CD4-positive, alpha-beta T cell treated with Interleukin-10 for 1 hour (primary cell): Measurements from ENCODE around the gene DHH.

Source experiments
- DNase-seq: peaks from one replicate; pipeline ENCODE4 v3.0.0-alpha.2; 2020

Gene DHH

DNA sequence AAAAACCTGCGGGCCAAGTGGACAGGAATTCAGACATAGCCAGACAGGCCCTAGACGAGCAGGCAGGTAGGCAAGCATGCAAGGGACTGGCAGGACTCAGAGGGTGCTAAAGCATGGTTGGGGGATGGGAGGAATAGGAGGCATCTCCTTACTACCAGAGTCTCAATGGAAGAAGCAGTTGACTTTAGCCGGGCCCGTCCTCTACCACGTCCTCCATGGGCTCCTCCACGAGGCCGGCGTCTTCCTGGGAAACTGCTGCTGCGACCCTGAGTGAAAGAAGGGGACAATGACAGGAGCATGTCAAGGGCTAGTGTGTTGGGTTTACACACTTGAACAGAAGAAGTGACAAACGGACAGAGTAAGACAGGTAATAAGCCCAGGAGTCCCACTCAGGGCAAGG is 45.6 kb downstream of the DHH start:
- no peak for DNase-seq

GRCh38 chr12:49046129-49046895 is 48.3 kb downstream of the DHH start:
- no peak for DNase-seq

GRCh38 chr12:49044660-49045059 is 49.9 kb downstream of the DHH start:
- no peak for DNase-seq

DNA sequence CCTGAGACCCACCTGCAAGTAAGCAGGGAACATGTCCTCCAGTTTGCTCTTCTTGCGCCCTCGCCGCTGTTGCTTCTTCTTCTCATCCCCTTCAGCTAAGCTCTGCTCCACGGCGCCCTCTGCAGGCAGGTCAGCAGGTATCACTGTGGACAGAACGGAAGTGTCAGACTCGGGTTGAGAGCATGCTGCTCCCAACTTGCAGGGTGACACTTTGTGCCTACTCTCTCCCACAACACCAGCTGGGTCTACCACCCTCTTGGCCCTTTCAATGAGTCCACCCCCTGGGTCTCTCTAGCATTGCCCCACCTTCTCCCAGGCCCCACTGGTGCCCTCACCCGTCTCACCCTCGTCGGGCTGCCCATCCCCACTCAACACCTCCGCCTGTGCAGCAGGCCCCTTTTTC is 50.7 kb downstream of the DHH start:
- DNase-seq, result peak; percentile 85

DNA sequence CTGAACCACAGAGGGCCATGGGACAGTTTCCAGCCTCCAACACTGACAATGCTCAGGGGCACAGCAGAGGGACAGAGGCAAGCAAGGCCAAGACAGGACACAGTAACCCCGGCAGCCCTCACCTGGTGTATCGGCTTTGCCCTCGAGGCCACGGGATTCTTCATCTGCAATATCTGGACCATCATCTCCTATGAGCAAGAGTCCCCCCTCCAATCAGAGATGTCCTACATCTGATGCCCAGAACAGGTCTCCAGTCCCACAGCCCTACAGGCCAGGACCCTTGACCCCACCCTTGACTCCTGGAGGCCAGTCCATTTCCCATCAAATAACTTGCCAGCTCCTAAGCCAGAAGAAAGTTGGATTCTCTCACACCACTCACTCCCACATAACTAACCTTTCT is 51.4 kb downstream of the DHH start:
- DNase-seq, result no peak

GRCh38 chr12:49041881-49042484 is 52.6 kb downstream of the DHH start:
- DNase-seq, result no peak

DNA sequence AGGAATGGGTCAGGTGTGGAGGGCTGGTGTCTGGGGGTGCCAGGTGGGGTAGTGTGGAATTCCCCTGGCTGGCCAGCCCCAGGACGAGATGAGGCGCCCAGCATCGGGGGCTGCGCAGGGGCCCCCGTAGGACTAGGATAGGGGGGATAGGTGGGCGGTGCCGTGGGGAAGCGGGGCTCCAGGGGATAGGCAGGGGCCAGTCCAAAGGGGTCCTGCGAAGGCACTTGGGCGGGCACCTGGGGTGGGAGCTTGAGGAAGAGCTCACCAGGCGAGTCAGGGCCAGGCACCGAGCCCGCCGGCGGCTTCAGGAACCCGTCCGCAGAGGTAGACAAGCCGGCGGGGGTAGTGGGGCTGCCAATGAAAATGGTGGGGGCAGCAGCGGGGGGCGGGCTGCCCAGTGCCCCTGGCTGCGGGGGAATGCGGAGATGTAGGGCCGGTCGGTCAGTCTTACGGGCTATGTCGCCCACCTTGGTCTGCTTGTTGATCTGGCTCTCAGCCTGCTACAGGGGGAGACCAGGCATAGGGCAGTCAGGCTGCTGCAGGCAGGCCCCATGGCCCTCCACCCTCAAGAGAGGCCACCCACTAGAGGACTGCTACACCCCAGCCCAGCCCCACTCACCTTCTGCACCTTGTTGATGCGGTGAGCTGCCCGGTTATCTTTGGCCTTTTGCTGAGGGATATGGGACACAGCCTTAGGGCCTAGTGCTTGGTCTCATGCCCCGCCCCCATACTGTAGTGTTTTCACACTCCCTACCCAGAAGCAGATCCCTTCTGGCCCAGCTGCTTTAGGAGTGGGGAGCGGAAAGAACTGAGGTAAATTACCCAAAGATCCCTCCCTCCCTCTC is 53.3 kb downstream of the DHH start:
- no peak for DNase-seq

DNA sequence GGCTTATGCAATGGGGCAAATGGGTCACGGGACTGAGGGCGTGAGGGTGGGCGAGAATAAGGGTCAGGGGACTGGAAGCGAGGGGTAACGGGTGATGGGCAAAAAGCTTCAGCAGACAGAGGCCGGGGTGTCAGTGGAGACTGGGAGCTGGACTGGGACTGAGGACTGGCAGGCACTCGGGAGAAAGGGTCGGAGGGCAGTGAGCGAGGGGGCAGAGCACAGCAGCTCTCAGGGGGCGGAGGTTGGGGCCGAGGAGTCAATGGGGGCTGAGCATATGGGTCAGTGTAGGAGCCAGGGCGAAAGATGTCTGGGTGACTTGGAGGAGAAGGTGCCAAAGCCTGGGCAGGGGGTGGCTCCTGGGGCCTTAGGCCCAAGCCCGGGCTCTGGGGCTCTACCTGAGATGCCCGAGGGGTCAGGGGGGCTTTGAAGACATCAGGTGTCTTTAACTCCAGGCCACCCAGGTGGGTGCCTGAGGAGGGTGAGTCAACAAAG is 54.2 kb downstream of the DHH start:
- no peak for DNase-seq

DNA sequence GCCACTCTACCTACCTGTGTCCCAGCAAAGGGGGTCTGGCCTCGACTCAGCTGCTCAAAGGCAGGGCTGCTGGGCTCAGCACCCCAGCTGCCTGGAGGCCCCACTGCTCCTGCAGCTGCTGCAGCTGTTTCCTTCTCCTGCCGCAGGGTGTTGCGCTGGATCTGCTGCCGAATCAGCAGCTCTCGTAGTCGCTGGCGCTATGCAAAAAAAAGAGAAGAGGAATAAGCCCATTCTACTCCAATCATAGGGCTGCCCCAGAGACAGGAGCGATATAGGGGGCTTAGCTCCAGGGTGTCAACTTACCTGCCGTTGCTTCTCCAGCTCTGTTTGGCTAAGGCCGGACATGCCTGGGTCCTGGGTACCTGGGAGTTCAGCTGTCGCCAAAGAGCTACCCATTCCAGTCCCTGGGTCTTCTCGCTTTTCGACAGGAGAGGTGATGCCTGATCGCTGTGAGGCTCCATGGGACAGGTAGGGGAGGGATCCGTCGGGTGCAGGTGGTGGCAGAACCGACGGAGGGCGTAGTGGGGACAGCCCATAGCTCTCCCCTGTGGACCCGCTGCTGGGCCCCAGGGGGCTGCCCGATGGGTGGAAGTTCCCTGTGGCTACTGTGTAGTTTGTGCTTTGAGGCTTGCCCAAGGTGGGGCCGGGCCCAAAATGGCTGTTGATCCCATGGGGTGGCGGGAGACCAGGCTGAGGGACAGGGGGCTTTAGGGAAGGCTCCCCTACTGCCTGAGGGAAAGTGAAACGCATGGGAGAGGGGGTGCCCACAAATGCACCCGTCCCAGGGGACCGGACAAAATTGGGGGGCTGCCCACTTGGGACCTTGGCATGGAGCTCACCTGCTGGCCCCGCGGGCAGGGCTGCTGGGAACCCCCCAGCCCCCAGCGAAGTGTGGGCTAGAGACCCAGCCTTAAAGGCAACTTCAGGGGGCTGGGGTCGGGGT is 54.9 kb downstream of the DHH start:
- no peak for DNase-seq

- DNase-seq, result no peak
Measured at GRCh38 chr12:49038291-49038955, 56.2 kb downstream of the DHH start.

GRCh38 chr12:49037947-49038237 is 56.7 kb downstream of the DHH start:
- no peak for DNase-seq

GRCh38 chr12:49037111-49037946 is 57.3 kb downstream of the DHH start:
- DNase-seq, result no peak
